Hepatocyte (in vitro differentiated cells): ENCODE results near the gene UPK1B. TPM values are rescaled to one million over a fixed set of nuclear protein-coding genes. Genes with fewer than 3 reads are reported as not detected.

ENCODE experiments used
- DNase-seq: peaks from one replicate; pipeline ENCODE4 v3.0.0-alpha.2; 2016; ENCODE audit warnings: low spot score
- H2AFZ ChIP-seq: fragments of 200-600 bp; sonication (generic); 2 replicates; pipeline ENCODE4 v1.6.0; 2016; ENCODE audit warnings: antibody characterized with exemption, mild to moderate bottlenecking
- H3K27ac ChIP-seq: fragments of 200-600 bp; sonication (generic); 2 replicates; pipeline ENCODE4 v1.5.1; 2016; ENCODE audit warnings: mild to moderate bottlenecking
- H3K27me3 ChIP-seq: fragments of 200-600 bp; sonication (generic); 2 replicates; pipeline ENCODE4 v1.6.1; 2016
- H3K36me3 ChIP-seq: fragments of 200-600 bp; sonication (generic); replicated peaks from 2 replicates; pipeline ENCODE4 v1.5.1; 2016; ENCODE audit warnings: low read depth; ENCODE audit not compliant: insufficient read depth
- H3K4me1 ChIP-seq: fragments of 200-600 bp; sonication (generic); 2 replicates; pipeline ENCODE4 v1.5.1; 2016; ENCODE audit warnings: mild to moderate bottlenecking, moderate library complexity; ENCODE audit not compliant: insufficient read depth
- H3K4me2 ChIP-seq: fragments of 200-600 bp; sonication (generic); 2 replicates; pipeline ENCODE4 v1.6.0; 2016
- H3K4me3 ChIP-seq: fragments of 200-600 bp; sonication (generic); 2 replicates; pipeline ENCODE4 v1.5.1; 2016; ENCODE audit warnings: mild to moderate bottlenecking
- H3K79me2 ChIP-seq: fragments of 200-600 bp; sonication (generic); 2 replicates; pipeline ENCODE4 v1.6.0; 2017; ENCODE audit warnings: mild to moderate bottlenecking
- H3K9me2 ChIP-seq: fragments of 200-600 bp; sonication (generic); replicated peaks from 2 replicates; pipeline ENCODE4 v1.6.0; 2017; ENCODE audit warnings: mild to moderate bottlenecking; ENCODE audit not compliant: insufficient read depth
- H3K9me3 ChIP-seq: fragments of 200-600 bp; sonication (generic); 2 replicates; pipeline ENCODE4 v1.5.1; 2016; ENCODE audit warnings: low read depth, mild to moderate bottlenecking
- H4K20me1 ChIP-seq: fragments of 200-600 bp; sonication (generic); 2 replicates; pipeline ENCODE4 v1.6.0; 2016; ENCODE audit warnings: mild to moderate bottlenecking; ENCODE audit not compliant: insufficient read depth, poor library complexity, severe bottlenecking
- EZH2 ChIP-seq: fragments of 200-600 bp; sonication (generic); IDR thresholded peaks from 2 replicates; pipeline ENCODE4 v1.6.1; 2016; ENCODE audit warnings: antibody characterized with exemption, mild to moderate bottlenecking, borderline replicate concordance
- EZH2phosphoT487 ChIP-seq: fragments of 200-600 bp; sonication (generic); IDR thresholded peaks from one replicate; pipeline ENCODE4 v1.6.1; 2018; ENCODE audit warnings: antibody characterized with exemption, mild to moderate bottlenecking, low read depth, moderate library complexity; ENCODE audit not compliant: unreplicated experiment, severe bottlenecking
- WGBS: methylation state at CpG from one replicate; pipeline ENCODE4 v1.1.6; 2016; ENCODE audit warnings: low lambda C conversion rate; ENCODE audit errors: missing lambda C conversion rate; 5-methylcytosine and 5-hydroxymethylcytosine counted together
- polyA plus RNA-seq: library from polyadenylated mRNA; unstranded; fragments of >200 nt; fragmentation: Nextera tagmentation; extraction: Ambion mirVana; gene quantifications from 2 replicates; pipeline ENCODE4 v1.2.1, GENCODE V29; 2016
- total RNA-seq: library from RNA; depleted of rRNA; stranded (reverse); fragments of >200 nt; gene quantifications from 2 replicates; pipeline ENCODE4 v1.2.3, GENCODE V29; 2014
- TF ChIP-seq, protein P1 (sequence below): fragments of 200-600 bp; sonication (generic); IDR thresholded peaks from 2 replicates; pipeline ENCODE4 v1.5.1; 2016; ENCODE audit warnings: antibody characterized with exemption, mild to moderate bottlenecking; ENCODE audit not compliant: poor library complexity

Gene UPK1B
- total and polyA plus RNA-seq, 2 experiments from 2014 or later = 9.0 to 17.3 TPM

- DNase-seq = no peak
- H2AFZ ChIP-seq = no peak overlapping the region
- WGBS = 81% methylated on average over 2 of the region's 2 CpGs
Measured at GRCh38 chr3:119245778-119246177, 72.4 kb downstream of the UPK1B start.

More at GRCh38 chr3:119245778-119246177, 72.4 kb downstream of the UPK1B start:
- H3K4me3 ChIP-seq = no peak overlapping the region
- no peaks in the 10 kb centered on the region for H3K4me1 ChIP-seq
- no peaks in the 10 kb centered on the region for H3K27me3 ChIP-seq
- TF ChIP-seq, protein P1, sequence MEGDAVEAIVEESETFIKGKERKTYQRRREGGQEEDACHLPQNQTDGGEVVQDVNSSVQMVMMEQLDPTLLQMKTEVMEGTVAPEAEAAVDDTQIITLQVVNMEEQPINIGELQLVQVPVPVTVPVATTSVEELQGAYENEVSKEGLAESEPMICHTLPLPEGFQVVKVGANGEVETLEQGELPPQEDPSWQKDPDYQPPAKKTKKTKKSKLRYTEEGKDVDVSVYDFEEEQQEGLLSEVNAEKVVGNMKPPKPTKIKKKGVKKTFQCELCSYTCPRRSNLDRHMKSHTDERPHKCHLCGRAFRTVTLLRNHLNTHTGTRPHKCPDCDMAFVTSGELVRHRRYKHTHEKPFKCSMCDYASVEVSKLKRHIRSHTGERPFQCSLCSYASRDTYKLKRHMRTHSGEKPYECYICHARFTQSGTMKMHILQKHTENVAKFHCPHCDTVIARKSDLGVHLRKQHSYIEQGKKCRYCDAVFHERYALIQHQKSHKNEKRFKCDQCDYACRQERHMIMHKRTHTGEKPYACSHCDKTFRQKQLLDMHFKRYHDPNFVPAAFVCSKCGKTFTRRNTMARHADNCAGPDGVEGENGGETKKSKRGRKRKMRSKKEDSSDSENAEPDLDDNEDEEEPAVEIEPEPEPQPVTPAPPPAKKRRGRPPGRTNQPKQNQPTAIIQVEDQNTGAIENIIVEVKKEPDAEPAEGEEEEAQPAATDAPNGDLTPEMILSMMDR = no peak
- TF ChIP-seq EZH2phosphoT487 = no peak
- no peak for TF ChIP-seq EZH2
- no peaks in the 10 kb centered on the region for H3K9me2 ChIP-seq
- H3K36me3 ChIP-seq = no peaks in the 10 kb centered on the region
- H3K79me2 ChIP-seq = no peaks in the 10 kb centered on the region
- no peaks in the 10 kb centered on the region for H4K20me1 ChIP-seq
- H3K4me2 ChIP-seq = no peak overlapping the region
- no peak overlapping the region for H3K27ac ChIP-seq
- no peaks in the 10 kb centered on the region for H3K9me3 ChIP-seq

Other genes with a start within 250 kb of the UPK1B start
- gene IGSF11, start 138.8 kb upstream of the UPK1B start, total RNA-seq = 0.40 TPM in 1 of 2 replicates, not detected in the other
- gene IGSF11, start 138.8 kb upstream of the UPK1B start, polyA plus RNA-seq = 0.45 and 1.0 TPM in 2 replicates
- gene TEX55, start 27.4 kb upstream of the UPK1B start, total RNA-seq = not detected in 2 replicates
- not detected in 2 replicates for gene TEX55, start 27.4 kb upstream of the UPK1B start, polyA plus RNA-seq
- 55.4 and 55.7 TPM in 2 replicates for gene B4GALT4, start 67.3 kb downstream of the UPK1B start, total RNA-seq
- 54.0 and 67.3 TPM in 2 replicates for gene B4GALT4, start 67.3 kb downstream of the UPK1B start, polyA plus RNA-seq
- gene ARHGAP31, start 120.8 kb downstream of the UPK1B start, total RNA-seq = 6.4 and 7.3 TPM in 2 replicates
- gene ARHGAP31, start 120.8 kb downstream of the UPK1B start, polyA plus RNA-seq = 2.9 and 3.2 TPM in 2 replicates